Fibroblast of lung (primary cell): ENCODE measurements around the gene CGB2.

Experiments used
- EZH2 ChIP-seq: IDR thresholded peaks from 2 replicates; pipeline ENCODE4 v1.5.1; 2012; ENCODE audit warnings: low read length, control low read depth, mild to moderate bottlenecking; ENCODE audit errors: missing control alignments
- TF ChIP-seq, protein P1 (sequence below), 2 donors: IDR thresholded peaks in 1 of 2; conservative IDR thresholded peaks in 1 of 2; 1 replicate in 1 of 2; 2 replicates in 1 of 2; pipeline ENCODE4 v1.5.1; 2011 to 2012; ENCODE audit warnings: low read length in 2 of 2, control low read depth in 1 of 2, inconsistent platforms in 1 of 2, low read depth in 1 of 2, mild to moderate bottlenecking in 1 of 2

DNA sequence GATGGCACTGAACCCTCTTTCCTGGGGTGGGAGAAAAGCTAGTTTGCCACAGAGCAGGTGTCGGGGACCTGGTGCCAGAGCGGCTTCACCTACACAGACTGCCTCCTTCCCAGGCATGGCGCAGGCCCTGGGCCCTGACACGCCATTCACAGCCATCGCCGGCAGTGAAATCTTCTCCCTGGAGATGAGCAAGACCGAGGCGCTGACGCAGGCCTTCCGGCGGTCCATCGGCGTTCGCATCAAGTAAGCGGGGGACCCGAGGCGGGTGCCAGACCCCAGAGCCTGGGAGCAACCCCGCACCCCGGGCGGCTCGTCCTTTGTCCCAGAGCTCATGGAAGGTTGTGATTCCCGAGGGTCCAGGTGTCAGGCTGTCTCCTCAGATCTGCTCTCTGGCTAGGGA is 24.8 kb upstream of the CGB2 start:
- TF ChIP-seq, protein P1, sequence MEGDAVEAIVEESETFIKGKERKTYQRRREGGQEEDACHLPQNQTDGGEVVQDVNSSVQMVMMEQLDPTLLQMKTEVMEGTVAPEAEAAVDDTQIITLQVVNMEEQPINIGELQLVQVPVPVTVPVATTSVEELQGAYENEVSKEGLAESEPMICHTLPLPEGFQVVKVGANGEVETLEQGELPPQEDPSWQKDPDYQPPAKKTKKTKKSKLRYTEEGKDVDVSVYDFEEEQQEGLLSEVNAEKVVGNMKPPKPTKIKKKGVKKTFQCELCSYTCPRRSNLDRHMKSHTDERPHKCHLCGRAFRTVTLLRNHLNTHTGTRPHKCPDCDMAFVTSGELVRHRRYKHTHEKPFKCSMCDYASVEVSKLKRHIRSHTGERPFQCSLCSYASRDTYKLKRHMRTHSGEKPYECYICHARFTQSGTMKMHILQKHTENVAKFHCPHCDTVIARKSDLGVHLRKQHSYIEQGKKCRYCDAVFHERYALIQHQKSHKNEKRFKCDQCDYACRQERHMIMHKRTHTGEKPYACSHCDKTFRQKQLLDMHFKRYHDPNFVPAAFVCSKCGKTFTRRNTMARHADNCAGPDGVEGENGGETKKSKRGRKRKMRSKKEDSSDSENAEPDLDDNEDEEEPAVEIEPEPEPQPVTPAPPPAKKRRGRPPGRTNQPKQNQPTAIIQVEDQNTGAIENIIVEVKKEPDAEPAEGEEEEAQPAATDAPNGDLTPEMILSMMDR (conservative IDR thresholded peaks at IDR 0.05 in 1 of 2, IDR thresholded peaks at IDR 0.05 in 1 of 2; ENCODE audit: low read depth in 1 of 2, low read length in 2 of 2) = no peak
- no peak for TF ChIP-seq EZH2
